NB4 (cell line): Measurements from ENCODE around the gene CAMK2N1.
"Not testable (repeated sequence)": the region's sequence is repeated elsewhere in the genome, so short reads cannot be mapped to it uniquely, and the experiment has no call there.

ENCODE experiments used
- DNase-seq: peaks from one replicate; pipeline ENCODE4 v3.0.0; 2010; ENCODE audit warnings: low read depth
- H3K4me3 ChIP-seq: one replicate; pipeline ENCODE4 v1.5.1; 2011; ENCODE audit warnings: mild to moderate bottlenecking, low read depth, low read length, moderate library complexity
- CTCF ChIP-seq: IDR thresholded peaks from one replicate; pipeline ENCODE4 v1.5.1; 2012; ENCODE audit warnings: low read depth, low read length
- MAX ChIP-seq: IDR thresholded peaks from 2 replicates; pipeline ENCODE4 v1.6.1; 2011; ENCODE audit warnings: low read depth, low read length
- MYC ChIP-seq: IDR thresholded peaks from 2 replicates; pipeline ENCODE4 v1.6.1; 2011; ENCODE audit warnings: low read depth, low read length
- POLR2A ChIP-seq: IDR thresholded peaks from 2 replicates; pipeline ENCODE4 v1.6.1; 2011; ENCODE audit warnings: mild to moderate bottlenecking; ENCODE audit not compliant: insufficient read length; ENCODE audit errors: extremely low read depth

The CAMK2N1 gene

DNA sequence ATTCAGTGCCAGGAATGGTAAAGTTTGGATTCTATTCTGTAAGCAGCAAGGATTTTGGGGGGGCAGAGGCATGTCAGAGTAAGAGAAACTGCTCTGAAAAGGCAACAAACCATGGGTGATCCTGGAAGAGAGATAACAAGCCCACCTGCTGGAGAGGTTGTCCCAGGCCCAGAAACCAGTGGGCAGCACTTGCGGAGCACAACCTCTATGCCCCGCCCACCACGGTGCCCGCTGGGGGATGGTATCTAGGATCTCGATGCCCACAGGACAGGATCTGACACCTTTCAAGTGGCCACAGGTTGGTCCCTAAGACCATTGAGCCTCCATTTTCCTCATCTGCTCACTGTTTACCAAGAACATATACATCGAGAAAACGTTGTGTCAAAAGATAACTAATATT, 42.2 kb upstream of the CAMK2N1 start:
- DNase-seq = no peak
- H3K4me3 ChIP-seq = no peak overlapping the region
- TF ChIP-seq POLR2A (no peak), MYC (no peak), MAX (no peak), CTCF (no peak)

- no peak for DNase-seq
- H3K4me3 ChIP-seq = no peak overlapping the region
- TF ChIP-seq CTCF = no peak
- no peak for TF ChIP-seq MAX
- no peak for TF ChIP-seq MYC
- TF ChIP-seq POLR2A = no peak
Observed at GRCh38 chr1:20526267-20526666, 40.3 kb upstream of the CAMK2N1 start.

- H3K4me3 ChIP-seq = no peak overlapping the region
- TF ChIP-seq CTCF = peak; percentile 86
- TF ChIP-seq MAX = no peak
- peak; percentile 64 for DNase-seq
Observed at GRCh38 chr1:20521960-20522861, 36.2 kb upstream of the CAMK2N1 start.

DNA sequence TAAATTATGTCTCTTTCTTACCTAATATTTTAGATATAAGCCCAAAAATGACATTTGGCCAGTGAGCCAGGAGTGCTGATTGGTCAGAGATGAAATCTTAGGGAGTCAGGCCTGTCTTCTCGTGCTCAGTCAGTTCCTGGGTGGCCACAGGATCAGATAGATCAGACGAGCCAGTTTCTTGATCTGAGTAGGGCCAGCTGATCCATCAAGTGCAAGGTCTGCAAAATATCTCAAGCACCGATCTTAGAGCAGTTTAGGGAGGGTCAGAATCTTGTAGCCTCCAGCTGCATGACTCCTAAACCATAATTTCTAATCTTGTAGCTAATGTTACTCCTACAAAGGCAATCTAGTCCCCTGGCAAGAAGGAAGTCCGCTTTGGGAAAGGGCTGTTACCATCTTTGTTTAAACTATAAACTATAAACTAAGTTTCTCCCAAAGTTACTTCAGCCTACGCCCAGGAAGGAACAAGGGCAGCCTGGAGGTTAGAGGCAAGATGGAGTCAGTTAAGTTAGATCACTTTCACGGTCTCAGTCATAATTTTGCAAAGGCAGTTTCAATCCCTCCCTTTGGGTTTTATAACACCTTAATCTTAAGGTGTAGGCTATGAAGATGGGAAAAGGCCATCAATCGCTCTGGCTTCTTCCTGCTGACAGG, 33.7 kb upstream of the CAMK2N1 start:
- not testable (repeated sequence) for DNase-seq

GRCh38 chr1:20511518-20512428, 25.8 kb upstream of the CAMK2N1 start:
- DNase-seq = no peak
- TF ChIP-seq CTCF = no peak
- no peak for TF ChIP-seq POLR2A
- TF ChIP-seq MYC = no peak
- TF ChIP-seq MAX = no peak
- no peak overlapping the region for H3K4me3 ChIP-seq

More for the DNA sequence above, 33.7 kb upstream of the CAMK2N1 start:
- H3K4me3 ChIP-seq = not testable (repeated sequence)

DNA sequence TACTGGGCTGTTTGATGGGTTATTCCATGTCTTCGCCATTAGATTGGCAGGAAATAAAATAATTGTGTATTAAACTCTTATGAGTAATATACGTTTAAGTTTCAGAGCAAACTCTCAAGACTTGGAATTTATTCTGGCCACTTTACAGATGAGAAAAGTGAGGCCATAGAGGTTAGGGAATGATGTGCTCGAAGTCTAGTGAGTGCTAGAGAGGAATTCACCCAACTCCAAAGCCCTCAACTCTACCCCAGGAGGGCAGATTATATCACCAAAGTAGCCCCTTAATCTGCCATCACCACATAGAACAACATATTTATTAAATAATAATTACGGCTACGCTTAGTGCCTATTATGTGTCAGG, 22.4 kb upstream of the CAMK2N1 start:
- no peak for DNase-seq
- no peak for TF ChIP-seq MAX
- TF ChIP-seq CTCF = no peak
- TF ChIP-seq MYC = no peak
- TF ChIP-seq POLR2A = no peak
- peak overlapping the region; percentile 89 for H3K4me3 ChIP-seq
